HEK293 (cell line): ENCODE results near the gene OGFOD1.

Source experiments
- EGR2 ChIP-seq: fragments of 450-650 bp; formaldehyde crosslinking; IDR thresholded peaks from 2 replicates; pipeline ENCODE4 v1.5.1; 2016; ENCODE audit warnings: low read depth, missing biosample characterization, missing genetic modification characterization
- GLIS1 ChIP-seq: fragments of 450-650 bp; formaldehyde crosslinking; IDR thresholded peaks from 2 replicates; pipeline ENCODE4 v1.5.1; 2016; ENCODE audit warnings: missing biosample characterization, missing genetic modification characterization
- HOXA7 ChIP-seq: sonication (generic); formaldehyde crosslinking; IDR thresholded peaks from 2 replicates; pipeline ENCODE4 v1.8.1; 2022; ENCODE audit warnings: missing genetic modification reagents, borderline replicate concordance
- IKZF3 ChIP-seq: fragments of 450-650 bp; IDR thresholded peaks from 2 replicates; pipeline ENCODE4 v1.5.0; 2018; ENCODE audit warnings: missing biosample characterization, mild to moderate bottlenecking, missing genetic modification characterization, moderate library complexity
- KLF7 ChIP-seq: fragments of 450-650 bp; formaldehyde crosslinking; IDR thresholded peaks from 2 replicates; pipeline ENCODE4 v1.5.1; 2016; ENCODE audit warnings: missing biosample characterization, missing genetic modification characterization, borderline replicate concordance
- MYNN ChIP-seq: fragments of 450-650 bp; formaldehyde crosslinking; IDR thresholded peaks from 2 replicates; pipeline ENCODE4 v1.5.1; 2016; ENCODE audit warnings: missing biosample characterization, missing genetic modification characterization, borderline replicate concordance
- REPIN1 ChIP-seq: fragments of 450-650 bp; formaldehyde crosslinking; IDR thresholded peaks from 2 replicates; pipeline ENCODE4 v1.5.1; 2017; ENCODE audit warnings: missing biosample characterization, missing genetic modification characterization, low read depth
- SCRT2 ChIP-seq: fragments of 450-650 bp; formaldehyde crosslinking; IDR thresholded peaks from 2 replicates; pipeline ENCODE4 v1.5.1; 2016; ENCODE audit warnings: missing biosample characterization, missing genetic modification characterization
- SETDB1 ChIP-seq: IDR thresholded peaks from one replicate; pipeline ENCODE4 v1.6.1; 2017; ENCODE audit warnings: mild to moderate bottlenecking, low read length, moderate library complexity, mixed read lengths; ENCODE audit not compliant: insufficient read length
- SP3 ChIP-seq: fragments of 450-650 bp; formaldehyde crosslinking; IDR thresholded peaks from 2 replicates; pipeline ENCODE4 v1.5.1; 2016; ENCODE audit warnings: missing biosample characterization, missing genetic modification characterization
- SP7 ChIP-seq: fragments of 450-650 bp; formaldehyde crosslinking; IDR thresholded peaks from 2 replicates; pipeline ENCODE4 v1.5.1; 2016; ENCODE audit warnings: missing biosample characterization, missing genetic modification characterization
- YY1 ChIP-seq: fragments of 450-650 bp; formaldehyde crosslinking; IDR thresholded peaks from 2 replicates; pipeline ENCODE4 v1.5.1; 2018; ENCODE audit warnings: missing biosample characterization, missing genetic modification characterization
- YY2 ChIP-seq: fragments of 450-650 bp; formaldehyde crosslinking; IDR thresholded peaks from 2 replicates; pipeline ENCODE4 v1.5.1; 2016; ENCODE audit warnings: missing biosample characterization, missing genetic modification characterization
- ZBTB1 ChIP-seq: fragments of 450-650 bp; formaldehyde crosslinking; IDR thresholded peaks from 2 replicates; pipeline ENCODE4 v1.5.1; 2016; ENCODE audit warnings: missing biosample characterization, missing genetic modification characterization
- ZBTB17 ChIP-seq: fragments of 450-650 bp; formaldehyde crosslinking; IDR thresholded peaks from 2 replicates; pipeline ENCODE4 v1.5.1; 2016; ENCODE audit warnings: missing biosample characterization, missing genetic modification characterization
- ZBTB21 ChIP-seq: fragments of 450-650 bp; formaldehyde crosslinking; IDR thresholded peaks from 2 replicates; pipeline ENCODE4 v1.5.1; 2017; ENCODE audit warnings: missing biosample characterization, missing genetic modification characterization
- ZBTB7A ChIP-seq: fragments of 450-650 bp; formaldehyde crosslinking; IDR thresholded peaks from 2 replicates; pipeline ENCODE4 v1.5.1; 2016; ENCODE audit warnings: low read depth, missing biosample characterization, missing genetic modification characterization
- ZFP3 ChIP-seq: fragments of 450-650 bp; formaldehyde crosslinking; IDR thresholded peaks from 2 replicates; pipeline ENCODE4 v1.5.1; 2016; ENCODE audit warnings: low read depth, missing biosample characterization, missing genetic modification characterization
- ZFP37 ChIP-seq: fragments of 450-650 bp; formaldehyde crosslinking; IDR thresholded peaks from 2 replicates; pipeline ENCODE4 v1.5.1; 2016; ENCODE audit warnings: missing biosample characterization, missing genetic modification characterization
- ZNF19 ChIP-seq: fragments of 450-650 bp; formaldehyde crosslinking; IDR thresholded peaks from 2 replicates; pipeline ENCODE4; 2016; ENCODE audit warnings: missing biosample characterization, missing genetic modification characterization, low read depth
- ZNF2 ChIP-seq: fragments of 450-650 bp; formaldehyde crosslinking; IDR thresholded peaks from 2 replicates; pipeline ENCODE4 v1.5.1; 2016; ENCODE audit warnings: missing biosample characterization, missing genetic modification characterization
- ZNF223 ChIP-seq: fragments of 450-650 bp; formaldehyde crosslinking; IDR thresholded peaks from 2 replicates; pipeline ENCODE4 v1.5.1; 2016; ENCODE audit warnings: missing biosample characterization, missing genetic modification characterization
- ZNF239 ChIP-seq: fragments of 450-650 bp; formaldehyde crosslinking; IDR thresholded peaks from 2 replicates; pipeline ENCODE4 v1.5.1; 2016; ENCODE audit warnings: missing biosample characterization, missing genetic modification characterization
- ZNF335 ChIP-seq: fragments of 450-650 bp; formaldehyde crosslinking; conservative IDR thresholded peaks from 2 replicates; pipeline ENCODE4 v1.5.1; 2016; ENCODE audit warnings: missing biosample characterization, missing genetic modification characterization
- ZNF350 ChIP-seq: fragments of 450-650 bp; formaldehyde crosslinking; IDR thresholded peaks from 2 replicates; pipeline ENCODE4 v1.5.0; 2017; ENCODE audit warnings: missing biosample characterization, mild to moderate bottlenecking, missing genetic modification characterization
- ZNF433 ChIP-seq: fragments of 450-650 bp; formaldehyde crosslinking; IDR thresholded peaks from 2 replicates; pipeline ENCODE4 v1.5.1; 2016; ENCODE audit warnings: missing biosample characterization, missing genetic modification characterization, low read depth
- ZNF529 ChIP-seq: fragments of 450-650 bp; formaldehyde crosslinking; IDR thresholded peaks from 2 replicates; pipeline ENCODE4 v1.5.1; 2017; ENCODE audit warnings: missing genetic modification characterization, missing biosample characterization; ENCODE audit not compliant: insufficient replicate concordance
- ZNF621 ChIP-seq: fragments of 450-650 bp; formaldehyde crosslinking; IDR thresholded peaks from 2 replicates; pipeline ENCODE4 v1.5.1; 2017; ENCODE audit warnings: missing biosample characterization, missing genetic modification characterization
- ZNF629 ChIP-seq: fragments of 450-650 bp; formaldehyde crosslinking; IDR thresholded peaks from 2 replicates; pipeline ENCODE4 v1.5.1; 2017; ENCODE audit warnings: missing biosample characterization, missing genetic modification characterization
- ZNF660 ChIP-seq: fragments of 450-650 bp; IDR thresholded peaks from 2 replicates; pipeline ENCODE4 v1.5.1; 2018; ENCODE audit warnings: missing biosample characterization, mild to moderate bottlenecking, missing genetic modification characterization
- ZNF664 ChIP-seq: fragments of 450-650 bp; formaldehyde crosslinking; IDR thresholded peaks from 2 replicates; pipeline ENCODE4 v1.5.1; 2016; ENCODE audit warnings: missing biosample characterization, missing genetic modification characterization
- ZNF76 ChIP-seq: fragments of 450-650 bp; formaldehyde crosslinking; IDR thresholded peaks from 2 replicates; pipeline ENCODE4; 2016; ENCODE audit warnings: low read depth, missing biosample characterization, missing genetic modification characterization, borderline replicate concordance
- ZNF777 ChIP-seq: fragments of 450-650 bp; formaldehyde crosslinking; IDR thresholded peaks from 2 replicates; pipeline ENCODE4 v1.5.1; 2017; ENCODE audit warnings: missing biosample characterization, missing genetic modification characterization, borderline replicate concordance
- ZSCAN30 ChIP-seq: fragments of 450-650 bp; IDR thresholded peaks from 2 replicates; pipeline ENCODE4 v1.5.1; 2018; ENCODE audit warnings: missing biosample characterization, mild to moderate bottlenecking, missing genetic modification characterization, moderate library complexity
- TF ChIP-seq, protein P1 (sequence below): fragments of 450-650 bp; formaldehyde crosslinking; IDR thresholded peaks from 2 replicates; pipeline ENCODE4 v1.5.1; 2016; ENCODE audit warnings: missing biosample characterization, missing genetic modification characterization
- TF ChIP-seq, protein P2 (sequence below): fragments of 450-650 bp; formaldehyde crosslinking; IDR thresholded peaks from 2 replicates; pipeline ENCODE4 v1.5.1; 2016; ENCODE audit warnings: missing biosample characterization, missing genetic modification characterization
- TF ChIP-seq, protein P3 (sequence below): fragments of 450-650 bp; formaldehyde crosslinking; IDR thresholded peaks from 2 replicates; pipeline ENCODE4 v1.5.1; 2016; ENCODE audit warnings: missing biosample characterization, missing genetic modification characterization

The OGFOD1 gene

DNA sequence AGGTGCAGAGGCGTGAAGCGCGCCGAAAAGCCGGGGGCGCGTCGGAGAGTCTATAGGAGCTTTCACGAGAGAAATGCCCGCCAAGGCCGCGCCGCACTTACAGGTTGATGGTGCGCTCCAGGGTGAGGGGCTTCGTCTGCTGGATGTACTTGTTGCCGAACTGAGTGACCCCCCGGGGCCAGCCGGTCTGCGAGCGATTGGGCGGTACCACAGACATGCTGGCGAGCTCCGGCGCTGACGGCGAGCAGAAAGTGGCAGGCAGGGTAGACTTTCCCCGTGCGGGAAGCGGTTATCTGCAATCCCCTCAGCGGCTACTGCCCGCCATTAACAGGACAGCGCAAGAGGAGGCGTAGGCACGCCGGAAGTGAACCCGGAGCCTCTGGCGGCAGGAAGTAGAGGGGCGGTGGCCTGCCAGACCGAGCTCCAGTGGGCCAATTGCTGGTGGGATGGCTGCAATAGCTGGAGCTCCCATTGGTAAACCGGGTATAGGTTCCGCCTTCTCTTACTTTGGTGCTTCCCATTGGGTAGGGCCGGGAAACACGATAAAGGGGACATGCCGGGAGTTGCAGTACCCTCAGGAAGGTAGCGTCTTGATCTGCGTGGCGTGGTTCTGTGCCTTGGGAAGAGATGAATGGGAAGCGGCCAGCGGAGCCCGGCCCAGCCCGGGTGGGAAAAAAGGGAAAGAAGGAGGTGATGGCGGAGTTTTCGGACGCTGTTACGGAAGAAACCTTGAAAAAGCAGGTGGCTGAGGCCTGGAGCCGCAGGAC lies at the start of gene OGFOD1, which contains the start of gene NUDT21 (continued):
- TF ChIP-seq SP3 (tag by site-specific recombination) (peak; percentile 85), ZBTB21 (no peak), MYNN (tag by site-specific recombination) (no peak), SETDB1 (no peak), ZNF2 (tag by site-specific recombination) (peak; percentile 51), ZNF223 (tag by site-specific recombination) (peak; percentile 58; the same call in 1 of the 2 replicates), ZBTB7A (peak; percentile 81), ZNF19 (tag by site-specific recombination) (no peak), KLF7 (tag by site-specific recombination) (no peak), REPIN1 (tag by site-specific recombination) (no peak), ZNF350 (tag by site-specific recombination) (no peak), ZSCAN30 (no peak), YY1 (tag by site-specific recombination) (peak; percentile 86), GLIS1 (tag by site-specific recombination) (no peak), HOXA7 (no peak), ZNF664 (tag by site-specific recombination) (no peak), YY2 (peak; percentile 97), SP7 (tag by site-specific recombination) (peak; percentile 49; the same call in 1 of the 2 replicates), ZNF239 (tag by site-specific recombination) (no peak), ZBTB1 (tag by site-specific recombination) (no peak), ZNF76 (tag by site-specific recombination) (peak; percentile 48; the same call in 1 of the 2 replicates), ZNF621 (no peak), EGR2 (tag by site-specific recombination) (peak; percentile 80), ZFP3 (tag by site-specific recombination) (no peak), ZBTB17 (tag by site-specific recombination) (peak; percentile 81), SCRT2 (tag by site-specific recombination) (peak; percentile 99), ZNF433 (tag by site-specific recombination) (no peak), ZNF529 (tag by site-specific recombination) (no peak), ZNF335 (tag by site-specific recombination) (peak; percentile 69), ZFP37 (peak; percentile 94), ZNF629 (no peak), ZNF660 (tag by site-specific recombination) (peak; percentile 42), ZNF777 (no peak), IKZF3 (tag by site-specific recombination) (peak; percentile 22; the same call in 1 of the 2 replicates)
- TF ChIP-seq, protein P1, sequence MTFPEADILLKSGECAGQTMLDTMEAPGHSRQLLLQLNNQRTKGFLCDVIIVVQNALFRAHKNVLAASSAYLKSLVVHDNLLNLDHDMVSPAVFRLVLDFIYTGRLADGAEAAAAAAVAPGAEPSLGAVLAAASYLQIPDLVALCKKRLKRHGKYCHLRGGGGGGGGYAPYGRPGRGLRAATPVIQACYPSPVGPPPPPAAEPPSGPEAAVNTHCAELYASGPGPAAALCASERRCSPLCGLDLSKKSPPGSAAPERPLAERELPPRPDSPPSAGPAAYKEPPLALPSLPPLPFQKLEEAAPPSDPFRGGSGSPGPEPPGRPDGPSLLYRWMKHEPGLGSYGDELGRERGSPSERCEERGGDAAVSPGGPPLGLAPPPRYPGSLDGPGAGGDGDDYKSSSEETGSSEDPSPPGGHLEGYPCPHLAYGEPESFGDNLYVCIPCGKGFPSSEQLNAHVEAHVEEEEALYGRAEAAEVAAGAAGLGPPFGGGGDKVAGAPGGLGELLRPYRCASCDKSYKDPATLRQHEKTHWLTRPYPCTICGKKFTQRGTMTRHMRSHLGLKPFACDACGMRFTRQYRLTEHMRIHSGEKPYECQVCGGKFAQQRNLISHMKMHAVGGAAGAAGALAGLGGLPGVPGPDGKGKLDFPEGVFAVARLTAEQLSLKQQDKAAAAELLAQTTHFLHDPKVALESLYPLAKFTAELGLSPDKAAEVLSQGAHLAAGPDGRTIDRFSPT = no peak
- TF ChIP-seq, protein P2, sequence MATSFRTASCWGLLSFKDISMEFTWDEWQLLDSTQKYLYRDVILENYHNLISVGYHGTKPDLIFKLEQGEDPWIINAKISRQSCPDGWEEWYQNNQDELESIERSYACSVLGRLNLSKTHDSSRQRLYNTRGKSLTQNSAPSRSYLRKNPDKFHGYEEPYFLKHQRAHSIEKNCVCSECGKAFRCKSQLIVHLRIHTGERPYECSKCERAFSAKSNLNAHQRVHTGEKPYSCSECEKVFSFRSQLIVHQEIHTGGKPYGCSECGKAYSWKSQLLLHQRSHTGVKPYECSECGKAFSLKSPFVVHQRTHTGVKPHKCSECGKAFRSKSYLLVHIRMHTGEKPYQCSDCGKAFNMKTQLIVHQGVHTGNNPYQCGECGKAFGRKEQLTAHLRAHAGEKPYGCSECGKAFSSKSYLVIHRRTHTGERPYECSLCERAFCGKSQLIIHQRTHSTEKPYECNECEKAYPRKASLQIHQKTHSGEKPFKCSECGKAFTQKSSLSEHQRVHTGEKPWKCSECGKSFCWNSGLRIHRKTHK (tag by site-specific recombination) = no peak
- TF ChIP-seq, protein P3, sequence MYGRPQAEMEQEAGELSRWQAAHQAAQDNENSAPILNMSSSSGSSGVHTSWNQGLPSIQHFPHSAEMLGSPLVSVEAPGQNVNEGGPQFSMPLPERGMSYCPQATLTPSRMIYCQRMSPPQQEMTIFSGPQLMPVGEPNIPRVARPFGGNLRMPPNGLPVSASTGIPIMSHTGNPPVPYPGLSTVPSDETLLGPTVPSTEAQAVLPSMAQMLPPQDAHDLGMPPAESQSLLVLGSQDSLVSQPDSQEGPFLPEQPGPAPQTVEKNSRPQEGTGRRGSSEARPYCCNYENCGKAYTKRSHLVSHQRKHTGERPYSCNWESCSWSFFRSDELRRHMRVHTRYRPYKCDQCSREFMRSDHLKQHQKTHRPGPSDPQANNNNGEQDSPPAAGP = no peak
